PFSK-1 (cell line): ENCODE measurements around the gene JAGN1.

Experiments
- FOXP2 ChIP-seq: optimal IDR thresholded peaks from 2 replicates; pipeline ENCODE3; 2011; ENCODE audit warnings: borderline replicate concordance, control low read depth, inconsistent platforms; ENCODE audit not compliant: insufficient read depth; ENCODE audit errors: extremely low read length, extremely low read depth
- POLR2AphosphoS5 ChIP-seq: IDR thresholded peaks from 2 replicates; pipeline ENCODE4 v1.6.1; 2012; ENCODE audit warnings: low read depth, mild to moderate bottlenecking, control low read depth, low read length, moderate library complexity
- SIN3A ChIP-seq: IDR thresholded peaks from 2 replicates; pipeline ENCODE4 v1.6.1; 2012; ENCODE audit warnings: mild to moderate bottlenecking, low read length, moderate library complexity, borderline replicate concordance; ENCODE audit not compliant: insufficient read depth
- TAF1 ChIP-seq: IDR thresholded peaks from 2 replicates; pipeline ENCODE4 v1.6.1; 2012; ENCODE audit warnings: low read length, control low read depth, borderline replicate concordance; ENCODE audit not compliant: insufficient read depth
- TF ChIP-seq, protein P1 (sequence below), 2 experiments: IDR thresholded peaks; 2 replicates each; pipeline versions ENCODE4 v1.6.1 to v1.8.0; 2011 to 2012; ENCODE audit warnings: low read depth in 2 of 2, low read length in 2 of 2, control low read depth in 1 of 2, inconsistent platforms in 1 of 2, mild to moderate bottlenecking in 1 of 2, moderate library complexity in 1 of 2; ENCODE audit not compliant: insufficient read depth in 1 of 2

Gene JAGN1

DNA sequence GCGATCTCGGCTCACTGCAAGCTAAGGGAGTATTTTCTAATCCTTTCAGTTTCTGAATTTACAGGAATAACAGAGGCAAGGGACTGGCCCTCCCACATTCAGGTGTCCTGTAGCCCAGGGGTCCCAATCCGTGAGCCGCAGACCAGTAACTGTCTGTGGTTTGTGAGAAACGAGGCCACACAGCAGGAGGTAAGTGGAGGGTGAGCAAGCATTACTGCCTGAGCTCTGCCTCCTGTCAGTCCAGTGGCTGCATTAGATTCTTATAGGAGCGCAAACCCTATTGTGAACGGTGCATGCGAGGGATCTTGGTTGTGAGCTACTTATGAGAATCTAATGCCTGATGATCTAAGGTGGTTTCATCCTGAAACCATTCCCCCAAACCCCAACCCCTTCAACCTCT is 21.5 kb downstream of the JAGN1 start:
- no peak for TF ChIP-seq SIN3A
- no peak for TF ChIP-seq TAF1
- TF ChIP-seq, protein P1, sequence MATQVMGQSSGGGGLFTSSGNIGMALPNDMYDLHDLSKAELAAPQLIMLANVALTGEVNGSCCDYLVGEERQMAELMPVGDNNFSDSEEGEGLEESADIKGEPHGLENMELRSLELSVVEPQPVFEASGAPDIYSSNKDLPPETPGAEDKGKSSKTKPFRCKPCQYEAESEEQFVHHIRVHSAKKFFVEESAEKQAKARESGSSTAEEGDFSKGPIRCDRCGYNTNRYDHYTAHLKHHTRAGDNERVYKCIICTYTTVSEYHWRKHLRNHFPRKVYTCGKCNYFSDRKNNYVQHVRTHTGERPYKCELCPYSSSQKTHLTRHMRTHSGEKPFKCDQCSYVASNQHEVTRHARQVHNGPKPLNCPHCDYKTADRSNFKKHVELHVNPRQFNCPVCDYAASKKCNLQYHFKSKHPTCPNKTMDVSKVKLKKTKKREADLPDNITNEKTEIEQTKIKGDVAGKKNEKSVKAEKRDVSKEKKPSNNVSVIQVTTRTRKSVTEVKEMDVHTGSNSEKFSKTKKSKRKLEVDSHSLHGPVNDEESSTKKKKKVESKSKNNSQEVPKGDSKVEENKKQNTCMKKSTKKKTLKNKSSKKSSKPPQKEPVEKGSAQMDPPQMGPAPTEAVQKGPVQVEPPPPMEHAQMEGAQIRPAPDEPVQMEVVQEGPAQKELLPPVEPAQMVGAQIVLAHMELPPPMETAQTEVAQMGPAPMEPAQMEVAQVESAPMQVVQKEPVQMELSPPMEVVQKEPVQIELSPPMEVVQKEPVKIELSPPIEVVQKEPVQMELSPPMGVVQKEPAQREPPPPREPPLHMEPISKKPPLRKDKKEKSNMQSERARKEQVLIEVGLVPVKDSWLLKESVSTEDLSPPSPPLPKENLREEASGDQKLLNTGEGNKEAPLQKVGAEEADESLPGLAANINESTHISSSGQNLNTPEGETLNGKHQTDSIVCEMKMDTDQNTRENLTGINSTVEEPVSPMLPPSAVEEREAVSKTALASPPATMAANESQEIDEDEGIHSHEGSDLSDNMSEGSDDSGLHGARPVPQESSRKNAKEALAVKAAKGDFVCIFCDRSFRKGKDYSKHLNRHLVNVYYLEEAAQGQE (IDR thresholded peaks at IDR 0.05; ENCODE audit: insufficient read depth in 1 of 2, low read depth in 2 of 2, low read length in 2 of 2) = no peak
- no peak for TF ChIP-seq POLR2AphosphoS5
- TF ChIP-seq FOXP2 = no peak

GRCh38 chr3:9912294-9912935 is 22.0 kb downstream of the JAGN1 start:
- TF ChIP-seq FOXP2 = no peak
- TF ChIP-seq POLR2AphosphoS5 = no peak
- no peak for TF ChIP-seq TAF1
- TF ChIP-seq, protein P1 (IDR thresholded peaks at IDR 0.05; ENCODE audit: insufficient read depth in 1 of 2, low read depth in 2 of 2, low read length in 2 of 2) = no peak
- TF ChIP-seq SIN3A = no peak

- no peak for TF ChIP-seq FOXP2
- TF ChIP-seq TAF1 = no peak
- TF ChIP-seq POLR2AphosphoS5 = no peak
- no peak for TF ChIP-seq SIN3A
- TF ChIP-seq, protein P1 (IDR thresholded peaks at IDR 0.05; ENCODE audit: insufficient read depth in 1 of 2, low read depth in 2 of 2, low read length in 2 of 2) = no peak
Measured at GRCh38 chr3:9913601-9914000, 23.2 kb downstream of the JAGN1 start.

- TF ChIP-seq FOXP2 (no peak), TAF1 (no peak), SIN3A (no peak), POLR2AphosphoS5 (no peak)
- TF ChIP-seq, protein P1 (IDR thresholded peaks at IDR 0.05; ENCODE audit: insufficient read depth in 1 of 2, low read depth in 2 of 2, low read length in 2 of 2) = no peak
Measured at GRCh38 chr3:9914011-9914410, 23.6 kb downstream of the JAGN1 start.

- TF ChIP-seq FOXP2 (no peak), TAF1 (no peak), SIN3A (no peak), POLR2AphosphoS5 (no peak)
- TF ChIP-seq, protein P1 (IDR thresholded peaks at IDR 0.05; ENCODE audit: insufficient read depth in 1 of 2, low read depth in 2 of 2, low read length in 2 of 2) = no peak
Measured at GRCh38 chr3:9914559-9915253, 24.3 kb downstream of the JAGN1 start.
